GM12873 (cell line): ENCODE results near the gene ARSG.

Experiments used
- TF ChIP-seq, protein P1 (sequence below): IDR thresholded peaks from 2 replicates; pipeline ENCODE4 v1.5.1; 2012; ENCODE audit warnings: low read depth, mild to moderate bottlenecking, moderate library complexity, low read length, control low read depth; ENCODE audit not compliant: insufficient read depth; ENCODE audit errors: missing control alignments

The ARSG gene

DNA sequence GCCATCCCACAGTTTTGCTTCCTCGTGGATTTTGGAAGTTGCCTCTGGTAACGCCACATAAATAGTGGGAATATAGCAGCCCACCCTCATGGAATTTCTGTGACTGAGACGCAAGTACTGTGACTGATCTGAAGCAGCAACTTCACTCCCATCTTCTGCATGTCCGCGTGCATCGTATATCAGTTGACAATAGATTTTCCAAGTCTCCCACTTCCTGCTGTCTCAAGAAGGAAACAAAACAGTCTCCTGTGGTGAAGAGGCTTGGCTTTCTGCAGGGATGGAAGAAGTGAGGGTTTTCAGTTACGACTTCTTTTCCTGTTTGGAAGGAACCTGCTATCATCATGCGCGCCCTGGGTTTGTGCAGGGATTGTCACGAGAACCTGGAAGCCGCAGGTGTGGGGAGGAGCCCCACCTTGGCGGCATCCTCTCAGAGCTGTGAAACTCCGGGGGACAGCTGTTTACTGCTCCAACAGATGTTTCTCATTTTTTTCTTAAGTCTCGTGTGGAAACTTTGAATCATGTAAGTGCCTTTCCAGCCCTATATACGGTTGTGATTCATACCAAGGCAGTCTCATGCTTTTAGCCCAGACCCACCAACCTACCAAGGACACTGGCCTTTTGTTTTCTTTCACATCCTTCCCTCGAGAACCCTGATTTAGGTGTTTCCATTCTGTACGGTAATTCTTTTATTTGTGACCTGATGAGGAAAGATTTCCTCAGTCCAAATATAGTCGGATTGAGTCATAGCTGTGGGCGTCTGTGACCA, 108.5 kb downstream of the ARSG start:
- TF ChIP-seq, protein P1, sequence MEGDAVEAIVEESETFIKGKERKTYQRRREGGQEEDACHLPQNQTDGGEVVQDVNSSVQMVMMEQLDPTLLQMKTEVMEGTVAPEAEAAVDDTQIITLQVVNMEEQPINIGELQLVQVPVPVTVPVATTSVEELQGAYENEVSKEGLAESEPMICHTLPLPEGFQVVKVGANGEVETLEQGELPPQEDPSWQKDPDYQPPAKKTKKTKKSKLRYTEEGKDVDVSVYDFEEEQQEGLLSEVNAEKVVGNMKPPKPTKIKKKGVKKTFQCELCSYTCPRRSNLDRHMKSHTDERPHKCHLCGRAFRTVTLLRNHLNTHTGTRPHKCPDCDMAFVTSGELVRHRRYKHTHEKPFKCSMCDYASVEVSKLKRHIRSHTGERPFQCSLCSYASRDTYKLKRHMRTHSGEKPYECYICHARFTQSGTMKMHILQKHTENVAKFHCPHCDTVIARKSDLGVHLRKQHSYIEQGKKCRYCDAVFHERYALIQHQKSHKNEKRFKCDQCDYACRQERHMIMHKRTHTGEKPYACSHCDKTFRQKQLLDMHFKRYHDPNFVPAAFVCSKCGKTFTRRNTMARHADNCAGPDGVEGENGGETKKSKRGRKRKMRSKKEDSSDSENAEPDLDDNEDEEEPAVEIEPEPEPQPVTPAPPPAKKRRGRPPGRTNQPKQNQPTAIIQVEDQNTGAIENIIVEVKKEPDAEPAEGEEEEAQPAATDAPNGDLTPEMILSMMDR = no peak

DNA sequence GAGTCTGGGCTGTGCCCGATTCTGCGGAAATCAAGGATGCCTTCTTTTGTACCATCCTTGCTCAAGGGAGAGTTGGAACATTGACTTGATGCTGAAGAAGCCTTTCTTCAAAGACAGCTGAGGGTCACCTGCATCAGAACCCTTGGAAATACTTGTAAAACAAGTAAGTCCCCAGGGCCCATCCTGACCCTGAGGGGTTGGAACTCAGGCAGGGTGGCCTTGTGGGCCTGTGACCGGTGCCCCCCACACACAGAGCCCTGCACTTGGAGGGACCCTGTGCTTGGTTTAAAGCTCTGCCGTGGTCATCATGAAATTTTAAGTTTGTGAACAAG, 109.1 kb downstream of the ARSG start:
- TF ChIP-seq, protein P1 = no peak

DNA sequence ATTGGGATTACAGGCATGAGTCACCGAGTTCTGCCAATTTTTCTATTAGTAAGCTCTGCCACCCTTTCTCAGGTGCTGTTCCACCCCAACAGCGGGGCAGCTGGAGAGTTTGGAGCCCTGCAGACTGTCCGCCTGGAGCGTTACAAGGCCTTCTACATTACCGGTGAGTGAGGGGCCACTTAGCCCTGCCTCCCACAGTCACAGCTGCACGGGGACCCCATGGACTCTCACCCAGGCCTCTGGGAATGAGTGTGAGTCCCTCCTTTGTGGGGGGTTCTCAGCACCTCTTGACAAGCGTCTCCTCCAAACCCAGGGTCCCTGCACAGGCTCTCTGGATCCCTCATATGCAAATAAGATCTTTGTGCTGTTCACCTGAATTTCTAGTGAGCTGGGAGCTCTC, 110.0 kb downstream of the ARSG start:
- TF ChIP-seq, protein P1 = no peak

DNA sequence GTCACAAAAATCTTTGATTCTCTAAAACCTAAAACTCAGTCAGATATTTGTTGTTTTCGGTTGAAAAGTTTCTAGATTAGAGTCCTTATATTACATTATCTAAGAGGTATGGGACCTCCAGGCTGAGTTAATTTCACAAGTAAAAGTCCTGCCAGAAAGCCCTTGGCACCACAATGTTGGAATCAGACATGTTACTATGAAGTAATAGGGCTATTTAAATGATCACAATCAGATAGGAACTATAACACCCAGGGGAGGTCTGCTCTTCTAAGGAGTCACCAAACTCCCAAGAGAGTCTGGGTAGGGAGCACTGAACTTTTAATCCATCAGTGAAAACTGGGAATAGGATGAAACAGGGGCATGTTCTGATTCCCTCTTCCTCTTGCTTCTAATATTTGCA, 111.8 kb downstream of the ARSG start:
- TF ChIP-seq, protein P1 = no peak

DNA sequence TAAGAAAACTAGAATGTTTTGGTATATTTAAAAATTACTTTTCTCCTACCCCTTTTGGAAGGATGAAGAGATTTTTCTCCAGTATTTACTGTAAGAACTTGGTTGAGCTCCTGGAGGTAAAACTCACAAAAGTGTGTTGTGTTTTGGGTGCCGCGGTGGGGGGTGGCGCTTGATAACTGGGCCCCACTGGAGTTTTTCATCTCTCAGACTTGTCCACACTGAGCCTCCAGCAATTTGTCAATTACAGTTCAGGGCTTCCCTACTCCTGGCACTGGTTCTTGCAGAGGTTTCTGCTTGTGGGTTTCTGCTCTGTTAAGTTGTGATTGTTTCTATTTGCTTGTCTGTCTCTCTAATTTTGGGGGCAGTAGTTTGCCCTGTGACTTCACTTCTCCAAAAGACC, 126.0 kb downstream of the ARSG start:
- TF ChIP-seq, protein P1 = no peak

DNA sequence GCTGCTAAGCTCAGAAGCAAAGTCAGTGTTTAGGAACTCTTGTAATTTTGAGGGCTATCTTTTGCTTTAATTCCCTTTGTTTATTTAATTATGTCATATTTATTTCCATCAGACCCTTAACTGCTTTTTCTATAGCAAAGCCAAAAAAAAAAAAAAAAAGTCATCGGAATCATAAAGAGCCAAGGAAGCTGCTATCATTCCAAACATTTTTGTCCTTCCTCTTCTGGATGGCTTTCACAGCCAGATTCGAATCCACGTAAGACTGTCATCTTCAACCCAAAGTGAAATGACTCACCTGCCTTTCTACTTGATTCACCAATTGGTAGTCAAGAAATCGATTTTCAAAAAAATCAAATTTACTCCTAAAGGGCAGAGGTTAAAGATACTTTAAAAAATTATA, 127.6 kb downstream of the ARSG start:
- TF ChIP-seq, protein P1 = no peak

DNA sequence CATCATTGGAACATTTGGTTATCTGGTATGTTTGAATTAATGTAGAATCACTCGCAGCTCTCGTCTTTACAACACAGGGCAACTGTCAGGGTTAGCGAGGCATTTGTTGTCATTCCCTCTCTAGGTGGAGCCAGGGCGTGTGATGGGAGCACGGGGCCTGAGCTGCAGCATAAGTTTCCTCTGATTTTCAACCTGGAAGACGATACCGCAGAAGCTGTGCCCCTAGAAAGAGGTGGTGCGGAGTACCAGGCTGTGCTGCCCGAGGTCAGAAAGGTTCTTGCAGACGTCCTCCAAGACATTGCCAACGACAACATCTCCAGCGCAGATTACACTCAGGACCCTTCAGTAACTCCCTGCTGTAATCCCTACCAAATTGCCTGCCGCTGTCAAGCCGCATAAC, 128.8 kb downstream of the ARSG start:
- TF ChIP-seq, protein P1 = no peak
